NT2/D1 (cell line): Measurements from ENCODE around the gene MAD1L1.

Experiments used
- SUZ12 ChIP-seq: IDR thresholded peaks from 2 replicates; pipeline ENCODE4 v1.6.1; 2011; ENCODE audit not compliant: insufficient read length, insufficient read depth; ENCODE audit errors: extremely low read depth
- YY1 ChIP-seq: IDR thresholded peaks from 2 replicates; pipeline ENCODE4 v1.6.1; 2011; ENCODE audit not compliant: insufficient read length, insufficient read depth
- ZNF274 ChIP-seq: IDR thresholded peaks from 2 replicates; pipeline ENCODE4 v1.6.1; 2011; ENCODE audit warnings: mild to moderate bottlenecking, low read depth, low read length

- TF ChIP-seq ZNF274, result no peak
- no peak for TF ChIP-seq YY1
- TF ChIP-seq SUZ12, result no peak
Measured at GRCh38 chr7:1814089-1814811, 418.5 kb downstream of the MAD1L1 start.
